GM20000 (cell line): ENCODE measurements around the gene RGP1.
A peak's percentile ranks its signal among the peaks of the same experiment; 100 is the strongest.

Source experiments
- DNase-seq: peaks from one replicate; pipeline ENCODE4 v3.0.0; 2012; ENCODE audit warnings: low spot score
- CTCF ChIP-seq: IDR thresholded peaks from 2 replicates; pipeline ENCODE4 v1.5.1; 2012; ENCODE audit warnings: mild to moderate bottlenecking, control low read depth; ENCODE audit errors: extremely low read depth, missing control alignments

The RGP1 gene

GRCh38 chr9:35705836-35706430, 43.2 kb upstream of the RGP1 start:
- DNase-seq = no peak
- TF ChIP-seq CTCF = no peak

GRCh38 chr9:35706951-35707350, 42.1 kb upstream of the RGP1 start:
- no peak for DNase-seq
- no peak for TF ChIP-seq CTCF

GRCh38 chr9:35708146-35708545, 40.9 kb upstream of the RGP1 start:
- DNase-seq = no peak
- no peak for TF ChIP-seq CTCF

DNA sequence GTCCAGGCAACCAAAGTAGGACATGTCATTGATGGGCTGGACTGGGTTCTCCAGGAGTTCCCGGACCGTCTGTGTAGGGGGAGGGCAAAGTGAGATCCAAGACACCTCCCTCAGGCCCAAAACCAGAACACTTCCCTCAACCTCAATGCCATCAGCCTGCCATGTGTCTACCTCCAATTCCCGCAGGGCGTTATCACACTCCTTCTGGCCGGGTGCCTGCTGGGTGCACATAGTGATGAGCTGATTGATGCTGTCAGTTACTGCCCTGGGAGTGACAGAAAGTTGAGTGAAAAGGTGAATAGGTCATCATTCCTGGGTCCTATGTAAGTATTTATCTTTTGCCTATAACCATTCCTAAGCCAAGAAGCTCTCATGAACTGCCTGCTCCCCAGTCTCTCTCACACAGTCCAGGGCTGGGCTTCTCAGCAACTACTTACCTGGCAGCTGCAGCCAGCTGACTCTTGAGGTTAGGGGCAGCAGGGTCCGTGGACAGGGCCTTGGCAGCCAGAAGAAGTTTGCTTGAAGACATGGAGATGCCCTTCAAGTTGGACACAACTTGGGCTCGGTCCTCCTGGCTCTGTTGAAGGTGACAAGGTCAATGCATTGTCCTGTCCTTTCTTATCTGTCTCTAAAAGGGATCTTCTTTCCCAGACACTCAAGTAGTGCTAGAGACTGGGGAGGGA, 38.1 kb upstream of the RGP1 start:
- no peak for TF ChIP-seq CTCF
- DNase-seq = no peak

DNA sequence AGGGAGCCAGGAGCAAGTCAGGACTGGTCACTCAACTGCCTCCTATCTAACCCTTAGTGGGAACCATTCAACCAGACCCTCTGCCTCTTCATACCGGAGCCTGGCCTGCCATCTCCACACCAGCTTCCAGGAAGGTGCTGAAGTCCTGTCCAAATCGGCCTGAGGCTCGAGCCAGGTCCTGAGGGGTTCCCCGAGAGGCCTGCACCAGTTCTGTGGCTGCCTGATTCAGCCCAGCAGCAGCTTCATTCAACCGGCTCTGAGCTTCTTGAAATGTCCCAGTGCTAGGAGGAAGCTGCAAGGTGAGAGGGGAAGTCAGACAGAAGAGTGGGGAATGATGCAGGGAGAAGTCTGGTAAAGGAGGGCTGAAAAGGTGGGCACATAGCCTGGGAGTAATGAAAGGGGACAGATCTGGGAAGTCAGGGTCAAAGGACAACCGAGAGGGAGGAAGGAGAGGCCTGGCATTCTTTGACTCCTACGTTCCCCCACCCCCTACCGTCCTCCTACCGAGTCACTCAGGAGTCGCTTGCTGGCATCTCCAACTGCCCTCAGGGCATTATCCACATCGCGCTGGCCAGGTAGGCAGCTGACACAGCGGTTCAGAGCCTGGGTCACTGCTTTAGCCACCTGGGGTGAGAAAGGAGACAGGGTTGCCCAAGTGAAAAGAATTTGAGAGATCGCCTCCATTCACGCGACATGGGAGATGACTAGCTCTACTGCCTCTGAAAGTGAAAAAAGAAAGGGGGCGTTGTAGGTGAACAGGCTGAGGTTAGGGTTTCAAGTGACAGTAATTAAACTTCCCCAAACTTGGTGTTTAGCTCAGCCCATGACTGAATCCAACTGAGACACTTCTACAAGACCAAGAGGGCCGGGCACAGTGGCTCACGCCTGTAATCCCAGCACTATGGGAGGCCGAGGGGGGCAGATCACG, 37.3 kb upstream of the RGP1 start:
- peak; percentile 48 for DNase-seq
- TF ChIP-seq CTCF = no peak

GRCh38 chr9:35712762-35713400, 36.2 kb upstream of the RGP1 start:
- no peak for TF ChIP-seq CTCF
- no peak for DNase-seq
